T47D (cell line): ENCODE measurements around the gene IRF2BP2.
"Not testable (repeated sequence)": the region's sequence is repeated elsewhere in the genome, so short reads cannot be mapped to it uniquely, and the experiment has no call there.

Experiments used
- DNase-seq, 2 experiments: peaks; one replicate each; pipeline versions ENCODE4 v3.0.0 to v3.0.0-alpha.2; 2011 to 2012; ENCODE audit warnings: low read depth in 1 of 2, low spot score in 1 of 2
- JUND ChIP-seq: IDR thresholded peaks from 2 replicates; pipeline ENCODE4 v1.6.1; 2012; ENCODE audit warnings: low read depth
- in situ Hi-C: cut with HindIII; loops from 2 replicates; pipeline ENCODE4 v1.10.0; 2016; ENCODE audit warnings: low sequenced_read_pairs, low pct_unique_long_range_greater_than_20kb

Gene IRF2BP2

GRCh38 chr1:234600418-234601281 lies 9.3 kb downstream of the IRF2BP2 start:
- peak in 1 of 2 experiments; percentile 55 for DNase-seq
- in situ Hi-C loops: no loop called here
- no peak for TF ChIP-seq JUND

GRCh38 chr1:234599617-234600417 lies 10.2 kb downstream of the IRF2BP2 start:
- DNase-seq: peak; percentile 75 to 90
- TF ChIP-seq JUND: no peak
- in situ Hi-C loops: no loop called here

GRCh38 chr1:234598974-234599616 lies 10.9 kb downstream of the IRF2BP2 start:
- TF ChIP-seq JUND: no peak
- no peak for DNase-seq
- in situ Hi-C loops: no loop called here

- peak in 1 of 2 experiments; percentile 76 for DNase-seq
- in situ Hi-C loops: no loop called here
- no peak for TF ChIP-seq JUND
Observed at GRCh38 chr1:234597894-234598293, 12.1 kb downstream of the IRF2BP2 start.

GRCh38 chr1:234595899-234596298 lies 14.1 kb downstream of the IRF2BP2 start:
- in situ Hi-C loops: no loop called here
- TF ChIP-seq JUND: no peak
- DNase-seq: no peak

- DNase-seq, in situ Hi-C loops: not testable (repeated sequence)
Observed at GRCh38 chr1:234594575-234594974, 15.4 kb downstream of the IRF2BP2 start.

GRCh38 chr1:234593771-234594504 lies 16.0 kb downstream of the IRF2BP2 start:
- DNase-seq: no peak
- TF ChIP-seq JUND: no peak
- in situ Hi-C loops: no loop called here

GRCh38 chr1:234593109-234593508 lies 16.9 kb downstream of the IRF2BP2 start:
- DNase-seq: no peak
- TF ChIP-seq JUND: no peak
- in situ Hi-C loops: no loop called here

GRCh38 chr1:234592240-234592639 lies 17.7 kb downstream of the IRF2BP2 start:
- TF ChIP-seq JUND: no peak
- peak in 1 of 2 experiments; percentile 36 for DNase-seq
- in situ Hi-C loops: no loop called here

- no peak for DNase-seq
- no peak for TF ChIP-seq JUND
- in situ Hi-C loops: no loop called here
Observed at GRCh38 chr1:234591131-234591530, 18.8 kb downstream of the IRF2BP2 start.

GRCh38 chr1:234589854-234590620 lies 19.9 kb downstream of the IRF2BP2 start:
- TF ChIP-seq JUND: no peak
- DNase-seq: peak in 1 of 2 experiments; percentile 63
- in situ Hi-C loops: no loop called here
